ENCODE measurements around the gene PTPRCAP. TPM values are rescaled to one million over a fixed set of nuclear protein-coding genes. Genes with fewer than 3 reads are reported as not detected.

Gene PTPRCAP
- total and polyA plus RNA-seq, 9 of the 15 experiments (the other 6 are each of a cell fraction or from before 2014, with no cell fraction given): 0.22 to 2.0 (median 1.1) TPM; not detected in 4

GRCh38 chr11:67393990-67394389 is 43.5 kb downstream of the PTPRCAP start (continued):
- TF ChIP-seq MITF (IDR thresholded peaks at IDR 0.05): no peak
- TF ChIP-seq COPS2 (conservative IDR thresholded peaks at IDR 0.05): no peak
- TF ChIP-seq RFX1 (IDR thresholded peaks at IDR 0.05): no peak
- no peak for TF ChIP-seq PHF8 (IDR thresholded peaks at IDR 0.05; ENCODE audit: borderline replicate concordance, low read length)
- no peak for TF ChIP-seq DMBX1 (CRISPR knock-in tag; IDR thresholded peaks at IDR 0.05; ENCODE audit: borderline replicate concordance)
- no peak for TF ChIP-seq ZEB2 (IDR thresholded peaks at IDR 0.05)
- TF ChIP-seq HDAC6 (IDR thresholded peaks at IDR 0.05; ENCODE audit: low read depth, low read length): no peak
- no peak for TF ChIP-seq POLR2AphosphoS5 (IDR thresholded peaks at IDR 0.05; ENCODE audit: control insufficient read depth, insufficient read depth, low read depth, low read length)
- no peak for TF ChIP-seq VEZF1 (CRISPR knock-in tag; IDR thresholded peaks at IDR 0.05)
